ENCODE data around the gene ATP10B. TPM values are rescaled to one million over a fixed set of nuclear protein-coding genes. Genes with fewer than 3 reads are reported as not detected.
"Not testable (repeated sequence)": the region's sequence is repeated elsewhere in the genome, so short reads cannot be mapped to it uniquely, and the experiment has no call there.

The ATP10B gene, protein sequence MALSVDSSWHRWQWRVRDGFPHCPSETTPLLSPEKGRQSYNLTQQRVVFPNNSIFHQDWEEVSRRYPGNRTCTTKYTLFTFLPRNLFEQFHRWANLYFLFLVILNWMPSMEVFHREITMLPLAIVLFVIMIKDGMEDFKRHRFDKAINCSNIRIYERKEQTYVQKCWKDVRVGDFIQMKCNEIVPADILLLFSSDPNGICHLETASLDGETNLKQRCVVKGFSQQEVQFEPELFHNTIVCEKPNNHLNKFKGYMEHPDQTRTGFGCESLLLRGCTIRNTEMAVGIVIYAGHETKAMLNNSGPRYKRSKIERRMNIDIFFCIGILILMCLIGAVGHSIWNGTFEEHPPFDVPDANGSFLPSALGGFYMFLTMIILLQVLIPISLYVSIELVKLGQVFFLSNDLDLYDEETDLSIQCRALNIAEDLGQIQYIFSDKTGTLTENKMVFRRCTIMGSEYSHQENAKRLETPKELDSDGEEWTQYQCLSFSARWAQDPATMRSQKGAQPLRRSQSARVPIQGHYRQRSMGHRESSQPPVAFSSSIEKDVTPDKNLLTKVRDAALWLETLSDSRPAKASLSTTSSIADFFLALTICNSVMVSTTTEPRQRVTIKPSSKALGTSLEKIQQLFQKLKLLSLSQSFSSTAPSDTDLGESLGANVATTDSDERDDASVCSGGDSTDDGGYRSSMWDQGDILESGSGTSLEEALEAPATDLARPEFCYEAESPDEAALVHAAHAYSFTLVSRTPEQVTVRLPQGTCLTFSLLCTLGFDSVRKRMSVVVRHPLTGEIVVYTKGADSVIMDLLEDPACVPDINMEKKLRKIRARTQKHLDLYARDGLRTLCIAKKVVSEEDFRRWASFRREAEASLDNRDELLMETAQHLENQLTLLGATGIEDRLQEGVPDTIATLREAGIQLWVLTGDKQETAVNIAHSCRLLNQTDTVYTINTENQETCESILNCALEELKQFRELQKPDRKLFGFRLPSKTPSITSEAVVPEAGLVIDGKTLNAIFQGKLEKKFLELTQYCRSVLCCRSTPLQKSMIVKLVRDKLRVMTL (N-terminal part only)
- not detected for total RNA-seq

DNA sequence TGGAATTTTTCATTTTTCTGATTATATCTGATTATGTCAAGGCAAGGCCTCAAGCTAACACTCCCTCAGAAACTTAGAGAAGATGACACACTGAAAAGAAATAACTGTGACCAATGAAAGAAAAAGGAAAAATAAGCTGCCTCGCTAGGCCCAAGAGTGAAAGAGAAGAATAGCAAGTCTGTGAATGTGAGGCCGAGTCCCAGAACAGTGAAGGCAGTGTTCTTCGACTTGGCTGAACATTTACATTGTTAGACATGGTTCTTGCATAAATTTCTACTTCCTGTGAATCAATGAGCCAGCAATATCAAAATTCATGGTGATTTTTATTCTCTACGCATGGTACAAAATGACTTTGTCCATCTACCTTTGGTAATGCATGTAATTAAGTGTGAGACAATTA is at the start of gene ATP10B:
Gene ATP10B (minus strand): TSS at position 163 of the 400 bp plus-strand sequence. CDS start 164,137 bp downstream, outside the sequence.
- no peak within 1 kb of the TSS for H3K4me3 Mint-ChIP-seq
- no peak within 1 kb of the TSS for H3K27ac Mint-ChIP-seq

GRCh38 chr5:160901656-160902055 is 49.6 kb upstream of the ATP10B start:
- Mint-ChIP-seq H3K9me3 (no peaks in the 10 kb centered on the region), H3K4me3 (no peak overlapping the region), H3K4me1 (no peaks in the 10 kb centered on the region), H3K27ac (no peak overlapping the region), H3K36me3 (ENCODE audit: low read depth) (no peaks in the 10 kb centered on the region), H3K27me3 (no peaks in the 10 kb centered on the region)
- ChIA-PET CTCF (no interaction called here), POLR2A (no interaction called here)
- DNase-seq = no peak

More for the DNA sequence above, at the start of gene ATP10B:
- H3K27me3 Mint-ChIP-seq = no peaks in the 10 kb centered on the region
- no peaks in the 10 kb centered on the region for H3K9me3 Mint-ChIP-seq
- no peaks in the 10 kb centered on the region for H3K4me1 Mint-ChIP-seq
- no peak for DNase-seq
- ChIA-PET CTCF (no interaction called here), POLR2A (no interaction called here)
- no peaks in the 10 kb centered on the region for H3K36me3 Mint-ChIP-seq (ENCODE audit: low read depth)

DNA sequence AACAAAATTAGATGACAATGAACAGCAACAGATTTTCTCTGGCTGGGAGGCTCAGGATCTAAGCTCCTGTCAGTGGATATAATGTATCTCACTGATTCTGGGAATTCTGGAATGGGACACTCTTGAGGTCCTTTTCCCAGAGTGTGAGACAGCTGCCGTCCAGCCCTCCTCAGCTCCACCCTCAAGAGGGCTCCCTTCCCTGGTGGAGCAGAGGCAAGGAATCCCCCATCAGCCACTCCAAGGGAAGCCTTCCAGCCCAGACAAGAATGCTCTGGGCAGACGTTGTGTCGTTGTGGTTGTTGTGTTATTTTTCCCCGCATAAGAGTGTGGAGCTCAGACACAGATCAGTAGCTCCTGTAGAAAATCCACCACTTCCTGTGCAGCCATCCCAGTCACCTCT is 47.7 kb upstream of the ATP10B start:
- Mint-ChIP-seq H3K9me3 (no peaks in the 10 kb centered on the region), H3K36me3 (ENCODE audit: low read depth) (no peaks in the 10 kb centered on the region), H3K27me3 (no peaks in the 10 kb centered on the region), H3K4me3 (no peak overlapping the region), H3K27ac (no peak overlapping the region), H3K4me1 (no peaks in the 10 kb centered on the region)
- POLR2A ChIA-PET = no interaction called here
- CTCF ChIA-PET = no interaction called here
- DNase-seq = no peak

- POLR2A ChIA-PET; DNase-seq; H3K27me3 Mint-ChIP-seq; H3K4me3 Mint-ChIP-seq; H3K4me1 Mint-ChIP-seq; H3K36me3 Mint-ChIP-seq (ENCODE audit: low read depth); H3K9me3 Mint-ChIP-seq; CTCF ChIA-PET; H3K27ac Mint-ChIP-seq: not testable (repeated sequence)
Measured at GRCh38 chr5:160893180-160893964, 41.4 kb upstream of the ATP10B start.

- peaks cover 4% of the 10 kb centered on the region for H3K27me3 Mint-ChIP-seq
- H3K36me3 Mint-ChIP-seq (ENCODE audit: low read depth) = no peaks in the 10 kb centered on the region
- ChIA-PET POLR2A (no interaction called here), CTCF (no interaction called here)
- no peak overlapping the region for H3K27ac Mint-ChIP-seq
- no peaks in the 10 kb centered on the region for H3K9me3 Mint-ChIP-seq
- no peak for DNase-seq
- no peak overlapping the region for H3K4me3 Mint-ChIP-seq
- H3K4me1 Mint-ChIP-seq = no peaks in the 10 kb centered on the region
Measured at GRCh38 chr5:160887780-160888179, 35.8 kb upstream of the ATP10B start.

- H3K4me1 Mint-ChIP-seq; H3K27me3 Mint-ChIP-seq; CTCF ChIA-PET; H3K9me3 Mint-ChIP-seq; H3K36me3 Mint-ChIP-seq (ENCODE audit: low read depth); DNase-seq; H3K4me3 Mint-ChIP-seq; H3K27ac Mint-ChIP-seq; POLR2A ChIA-PET: not testable (repeated sequence)
Measured at GRCh38 chr5:160873560-160874200, 21.7 kb upstream of the ATP10B start.

DNA sequence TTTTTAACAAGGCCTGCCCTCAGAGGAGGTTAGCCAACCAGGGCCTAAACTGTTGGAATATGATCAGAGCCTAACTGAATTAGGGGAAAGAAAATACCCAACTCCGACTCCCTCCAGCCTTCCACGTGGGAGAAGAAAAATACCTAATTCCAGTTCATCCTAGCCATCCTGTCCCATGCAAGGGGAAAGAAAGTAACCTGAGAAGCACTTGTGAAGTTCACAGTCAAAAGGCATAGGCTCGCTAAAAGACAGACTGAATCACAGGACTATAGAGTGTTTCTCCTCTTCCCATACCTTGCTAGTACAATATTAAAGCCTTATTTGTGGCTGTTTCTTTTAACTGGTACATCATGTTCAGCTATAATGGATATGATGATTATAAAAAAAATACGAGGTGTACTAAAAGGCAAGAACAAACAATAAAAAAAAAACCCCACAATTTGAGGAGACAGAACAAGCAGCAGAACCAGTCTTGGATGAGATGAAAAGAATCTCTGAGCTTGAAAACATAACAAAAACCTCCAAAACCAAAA is 18.0 kb upstream of the ATP10B start:
- Mint-ChIP-seq H3K27ac (no peak overlapping the region), H3K4me3 (no peak overlapping the region), H3K9me3 (no peaks in the 10 kb centered on the region), H3K36me3 (ENCODE audit: low read depth) (no peaks in the 10 kb centered on the region), H3K27me3 (no peaks in the 10 kb centered on the region), H3K4me1 (no peaks in the 10 kb centered on the region)
- CTCF ChIA-PET = no interaction called here
- no peak for DNase-seq
- POLR2A ChIA-PET = no interaction called here

- DNase-seq = no peak
- Mint-ChIP-seq H3K9me3 (no peaks in the 10 kb centered on the region), H3K4me1 (no peaks in the 10 kb centered on the region), H3K27me3 (no peaks in the 10 kb centered on the region), H3K36me3 (ENCODE audit: low read depth) (no peaks in the 10 kb centered on the region), H3K27ac (no peak overlapping the region), H3K4me3 (no peak overlapping the region)
- ChIA-PET CTCF (no interaction called here), POLR2A (no interaction called here)
Measured at GRCh38 chr5:160867976-160868375, 16.0 kb upstream of the ATP10B start.

DNA sequence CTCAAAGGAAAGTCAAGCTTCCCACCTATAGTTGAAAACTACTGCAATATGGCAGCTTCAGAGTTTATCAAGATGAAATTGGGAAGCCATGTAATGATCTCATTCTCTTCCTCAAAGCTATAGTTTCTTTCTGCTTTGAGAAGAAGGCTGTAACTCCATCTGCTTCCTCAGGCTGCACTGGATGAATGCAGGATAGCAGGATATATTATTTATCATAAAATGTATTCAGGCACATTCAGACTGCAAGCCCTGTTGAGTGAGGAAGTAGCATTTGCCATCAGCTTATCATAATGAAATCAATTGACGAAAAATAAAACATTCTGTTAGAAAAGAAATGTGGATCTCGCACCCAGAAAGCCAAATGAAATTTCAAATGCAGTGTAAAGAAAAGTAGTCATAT is 560 bp downstream of the ATP10B start:
- Mint-ChIP-seq H3K36me3 (ENCODE audit: low read depth) (no peaks in the 10 kb centered on the region), H3K27ac (no peak overlapping the region), H3K4me1 (no peaks in the 10 kb centered on the region), H3K4me3 (no peak overlapping the region), H3K27me3 (no peaks in the 10 kb centered on the region), H3K9me3 (no peaks in the 10 kb centered on the region)
- DNase-seq = no peak
- ChIA-PET POLR2A (no interaction called here), CTCF (no interaction called here)

- no peaks in the 10 kb centered on the region for H3K9me3 Mint-ChIP-seq
- CTCF ChIA-PET = no interaction called here
- no peaks in the 10 kb centered on the region for H3K4me1 Mint-ChIP-seq
- H3K27ac Mint-ChIP-seq = no peak overlapping the region
- POLR2A ChIA-PET = no interaction called here
- H3K4me3 Mint-ChIP-seq = no peak overlapping the region
- H3K27me3 Mint-ChIP-seq = no peaks in the 10 kb centered on the region
- no peak for DNase-seq
- no peaks in the 10 kb centered on the region for H3K36me3 Mint-ChIP-seq (ENCODE audit: low read depth)
Measured at GRCh38 chr5:160850421-160850820, 1.6 kb downstream of the ATP10B start.

DNA sequence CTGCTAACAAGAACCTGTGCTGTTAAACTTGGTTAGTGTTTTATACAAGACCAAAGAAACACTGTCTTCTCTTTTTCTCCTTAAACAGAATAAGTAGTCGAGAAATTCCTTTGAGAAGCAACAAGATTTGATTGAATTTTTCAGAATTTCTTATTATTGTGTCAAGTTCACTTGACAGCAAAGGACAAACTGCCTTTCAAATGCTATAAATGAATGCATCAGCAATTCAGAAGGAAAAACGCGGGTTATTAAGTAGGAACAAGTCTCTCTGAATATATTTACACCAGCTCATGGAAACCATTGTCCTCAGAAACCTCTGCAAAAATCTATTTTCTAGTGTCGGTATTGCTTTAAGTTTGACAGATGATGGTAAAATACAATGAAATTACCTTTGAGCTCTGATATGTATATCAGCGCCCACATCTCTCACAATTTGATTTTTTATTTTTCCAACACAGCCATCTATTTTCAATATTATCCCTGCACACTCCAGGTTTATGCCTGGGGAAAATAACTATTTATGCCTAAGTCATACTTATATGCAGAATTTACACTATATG is 4.4 kb downstream of the ATP10B start:
- Mint-ChIP-seq H3K27me3 (no peaks in the 10 kb centered on the region), H3K27ac (no peak overlapping the region), H3K9me3 (no peaks in the 10 kb centered on the region), H3K36me3 (ENCODE audit: low read depth) (no peaks in the 10 kb centered on the region), H3K4me1 (no peaks in the 10 kb centered on the region), H3K4me3 (no peak overlapping the region)
- CTCF ChIA-PET = interaction anchor here (1.1 kb wide), 1 partner anchor 409 kb away, joined by 3 read pairs; no protein-coding TSS in a partner anchor
- no peak for DNase-seq
- POLR2A ChIA-PET = no interaction called here

DNA sequence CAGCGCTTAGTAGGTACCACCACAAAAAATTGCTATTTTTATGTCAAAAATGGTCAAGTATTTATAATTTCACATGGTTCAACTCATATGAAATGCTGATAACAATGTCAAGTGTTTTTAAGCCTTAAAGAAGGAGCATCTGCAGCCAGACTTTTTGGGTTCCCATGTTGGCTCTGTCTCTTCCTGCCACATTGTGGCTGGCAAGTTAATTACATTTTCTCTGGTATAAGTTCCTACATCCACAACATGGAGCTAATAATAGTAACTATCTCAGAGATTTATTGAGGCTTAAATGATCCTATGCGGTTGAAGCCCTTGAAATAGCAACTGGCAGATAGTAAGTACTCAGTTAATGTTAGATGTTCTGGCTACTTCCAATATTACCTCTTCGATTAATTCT is 5.4 kb downstream of the ATP10B start:
- Mint-ChIP-seq H3K4me1 (no peaks in the 10 kb centered on the region), H3K27ac (no peak overlapping the region), H3K9me3 (no peaks in the 10 kb centered on the region), H3K4me3 (no peak overlapping the region), H3K36me3 (ENCODE audit: low read depth) (no peaks in the 10 kb centered on the region), H3K27me3 (no peaks in the 10 kb centered on the region)
- CTCF ChIA-PET = no interaction called here
- POLR2A ChIA-PET = no interaction called here
- DNase-seq = no peak

Data from activated CD4-positive, alpha-beta memory T cell treated with anti-CD3 and anti-CD28 coated beads, Interleukin-2, amount 10 ng/mL, durations not matched to agents 7 days and 5 days (primary cell).